IMR-90 (cell line): ENCODE results near the gene GRIK5. TPM values are rescaled to one million over a fixed set of nuclear protein-coding genes. Genes with fewer than 3 reads are reported as not detected.

Source experiments
- ATAC-seq: fragments of 200-7000 bp; cut with Tn5 transposase; 2 replicates; pipeline ENCODE4 v1.9.1; 2020; ENCODE audit warnings: low read depth, mild to moderate bottlenecking, moderate library complexity
- BruUV-seq: library from RNA; stranded (reverse); fragments of 400-500 nt; replicated peaks from 2 replicates; lab custom pipeline; 2021; lab: Mats Ljungman, UMichigan
- CTCF ChIA-PET: fragments of 300-600 bp; formaldehyde crosslinking; extraction: SDS; loops from one replicate; lab custom pipeline; 2021; ENCODE audit warnings: antibody characterized with exemption; lab: Yijun Ruan, JAX
- POLR2A ChIA-PET: fragments of 300-600 bp; sonication (Branson Sonifier 250); formaldehyde crosslinking; loops from one replicate; lab custom pipeline; 2022; ENCODE audit warnings: antibody characterized with exemption; ENCODE audit not compliant: unreplicated experiment; lab: Charles Lee
- DNase-seq: peaks from one replicate; pipeline ENCODE4 v3.0.0; 2013
- H2AFZ ChIP-seq: replicated peaks from 2 replicates; pipeline ENCODE3; 2013; ENCODE audit warnings: low read length, mild to moderate bottlenecking; ENCODE audit not compliant: poor library complexity
- H2AK5ac ChIP-seq: 2 replicates; pipeline ENCODE4 v1.6.1; 2013; ENCODE audit warnings: low read depth, low read length, inconsistent platforms
- H2AK9ac ChIP-seq: replicated peaks from 2 replicates; pipeline ENCODE3; 2013; ENCODE audit warnings: mild to moderate bottlenecking, low read depth, low read length, moderate library complexity; ENCODE audit not compliant: poor library complexity
- H2BK120ac ChIP-seq: 2 replicates; pipeline ENCODE4 v1.6.1; 2013; ENCODE audit warnings: low read depth, low read length, inconsistent platforms
- H2BK15ac ChIP-seq: 3 replicates; pipeline ENCODE4 v1.6.1; 2013; ENCODE audit warnings: low read depth, low read length, inconsistent platforms
- H2BK20ac ChIP-seq: 2 replicates; pipeline ENCODE4 v1.6.1; 2013; ENCODE audit warnings: low read depth, mild to moderate bottlenecking, inconsistent platforms, low read length, moderate library complexity
- H2BK5ac ChIP-seq: 2 replicates; pipeline ENCODE4 v1.6.1; 2013; ENCODE audit warnings: mild to moderate bottlenecking, low read depth, low read length, inconsistent platforms; ENCODE audit not compliant: poor library complexity, severe bottlenecking
- H3K14ac ChIP-seq: replicated peaks from 2 replicates; pipeline ENCODE4 v1.6.1; 2013; ENCODE audit warnings: low read depth, low read length, inconsistent platforms
- H3K18ac ChIP-seq: 2 replicates; pipeline ENCODE4 v1.6.1; 2013; ENCODE audit warnings: low read depth, low read length, control low read depth
- H3K23ac ChIP-seq: 2 replicates; pipeline ENCODE4 v1.6.1; 2013; ENCODE audit warnings: low read depth, low read length, inconsistent platforms
- H3K27ac ChIP-seq: 2 replicates; pipeline ENCODE4 v1.5.1; 2013; ENCODE audit warnings: mild to moderate bottlenecking, control low read depth, low read length; ENCODE audit not compliant: insufficient read depth
- H3K27me3 ChIP-seq: 2 replicates; pipeline ENCODE4 v1.6.1; 2013; ENCODE audit warnings: low read length; ENCODE audit not compliant: control insufficient read depth, insufficient read depth
- H3K36me3 ChIP-seq: 2 replicates; pipeline ENCODE4 v1.6.1; 2013; ENCODE audit warnings: low read length, mixed read lengths; ENCODE audit not compliant: control insufficient read depth, insufficient read depth
- H3K4ac ChIP-seq: 2 replicates; pipeline ENCODE4 v1.6.1; 2013; ENCODE audit warnings: low read depth, low read length, inconsistent platforms
- H3K4me1 ChIP-seq: 2 replicates; pipeline ENCODE4 v1.6.1; 2013; ENCODE audit warnings: low read length, mixed read lengths; ENCODE audit not compliant: control insufficient read depth, insufficient read depth
- H3K4me2 ChIP-seq: 2 replicates; pipeline ENCODE4 v1.6.1; 2013; ENCODE audit warnings: low read depth, mild to moderate bottlenecking, control low read depth, low read length, moderate library complexity
- H3K4me3 ChIP-seq: 2 replicates; pipeline ENCODE4 v1.5.1; 2013; ENCODE audit warnings: low read depth, mild to moderate bottlenecking, control low read depth, low read length, moderate library complexity; ENCODE audit not compliant: insufficient read depth
- H3K56ac ChIP-seq: 2 replicates; pipeline ENCODE4 v1.6.1; 2013; ENCODE audit warnings: low read length, inconsistent platforms; ENCODE audit not compliant: insufficient read depth; ENCODE audit errors: extremely low read depth
- H3K79me1 ChIP-seq, 2 experiments: 2 replicates each; pipeline ENCODE4 v1.6.1; 2013; ENCODE audit warnings: low read length in 2 of 2, inconsistent platforms in 1 of 2, low read depth in 1 of 2
- H3K9ac ChIP-seq: 2 replicates; pipeline ENCODE4 v1.6.1; 2013; ENCODE audit warnings: low read depth, low read length, control low read depth
- H3K9me1 ChIP-seq: 2 replicates; pipeline ENCODE4 v1.6.1; 2013; ENCODE audit warnings: low read length, inconsistent platforms; ENCODE audit not compliant: insufficient read depth
- H3K9me3 ChIP-seq: 2 replicates; pipeline ENCODE4 v1.6.1; 2013; ENCODE audit warnings: low read length; ENCODE audit not compliant: control insufficient read depth, insufficient read depth
- H4K20me1 ChIP-seq: 2 replicates; pipeline ENCODE4 v1.6.1; 2013; ENCODE audit warnings: low read length, inconsistent platforms; ENCODE audit not compliant: insufficient read depth
- H4K5ac ChIP-seq: 2 replicates; pipeline ENCODE4 v1.6.1; 2013; ENCODE audit warnings: mild to moderate bottlenecking, low read depth, low read length, control low read depth
- H4K8ac ChIP-seq, 2 experiments: 2 replicates each; pipeline ENCODE4 v1.6.1; 2013; ENCODE audit warnings: low read depth in 2 of 2, low read length in 2 of 2, control low read depth in 1 of 2, inconsistent platforms in 1 of 2
- H4K91ac ChIP-seq: 2 replicates; pipeline ENCODE4 v1.6.1; 2013; ENCODE audit warnings: low read depth, low read length, inconsistent platforms; ENCODE audit not compliant: insufficient read depth
- BHLHE40 ChIP-seq: fragments of 150-350 bp; IDR thresholded peaks from 2 replicates; pipeline ENCODE4 v1.6.1; 2016; ENCODE audit warnings: mild to moderate bottlenecking, low read depth, low read length
- CEBPB ChIP-seq: IDR thresholded peaks from 2 replicates; pipeline ENCODE4 v1.6.1; 2012; ENCODE audit warnings: low read depth, low read length, improper control_type of control experiment
- CHD1 ChIP-seq: IDR thresholded peaks from 2 replicates; pipeline ENCODE4 v1.6.1; 2012; ENCODE audit warnings: low read depth, low read length, improper control_type of control experiment
- CTCF ChIP-seq: conservative IDR thresholded peaks from 2 replicates; pipeline ENCODE4 v1.5.1; 2012; ENCODE audit warnings: mild to moderate bottlenecking, low read depth, low read length, improper control_type of control experiment
- ELK1 ChIP-seq: fragments of 150-350 bp; IDR thresholded peaks from 2 replicates; pipeline ENCODE4 v1.6.1; 2016; ENCODE audit warnings: low read depth, mild to moderate bottlenecking, low read length, moderate library complexity, borderline replicate concordance
- MAFK ChIP-seq: IDR thresholded peaks from 2 replicates; pipeline ENCODE4 v1.6.1; 2012; ENCODE audit warnings: low read depth, low read length, improper control_type of control experiment
- MAZ ChIP-seq: IDR thresholded peaks from 2 replicates; pipeline ENCODE4 v1.6.1; 2012; ENCODE audit warnings: low read depth, mild to moderate bottlenecking, low read length, improper control_type of control experiment, moderate library complexity, borderline replicate concordance
- MXI1 ChIP-seq: IDR thresholded peaks from 2 replicates; pipeline ENCODE4 v1.6.1; 2012; ENCODE audit warnings: low read depth, mild to moderate bottlenecking, low read length, moderate library complexity, borderline replicate concordance
- NFE2L2 ChIP-seq: fragments of 150-350 bp; IDR thresholded peaks from 2 replicates; pipeline ENCODE4 v1.6.1; 2016; ENCODE audit warnings: low read depth, mild to moderate bottlenecking, low read length
- POLR2A ChIP-seq: IDR thresholded peaks from 2 replicates; pipeline ENCODE4 v1.6.1; 2012; ENCODE audit warnings: mild to moderate bottlenecking, low read depth, low read length
- RAD21 ChIP-seq: IDR thresholded peaks from 2 replicates; pipeline ENCODE4 v1.6.1; 2012; ENCODE audit warnings: low read length, improper control_type of control experiment
- RCOR1 ChIP-seq: IDR thresholded peaks from 2 replicates; pipeline ENCODE4 v1.6.1; 2012; ENCODE audit warnings: mild to moderate bottlenecking, low read length, improper control_type of control experiment; ENCODE audit not compliant: insufficient replicate concordance
- RFX5 ChIP-seq: IDR thresholded peaks from 2 replicates; pipeline ENCODE4 v1.8.0; 2012; ENCODE audit warnings: low read depth, mild to moderate bottlenecking, low read length, moderate library complexity
- SMC3 ChIP-seq: fragments of 150-350 bp; IDR thresholded peaks from 2 replicates; pipeline ENCODE4 v1.6.1; 2016; ENCODE audit warnings: low read depth, mild to moderate bottlenecking, antibody characterized with exemption, low read length, moderate library complexity
- WGBS, 2 experiments: methylation state at CpG; one replicate each; pipeline versions ENCODE4 v1.1.5 to v1.1.7; 2013; ENCODE audit warnings: missing lambda C conversion rate in 2 of 2; ENCODE audit not compliant: insufficient read length in 1 of 2; ENCODE audit errors: extremely low coverage in 2 of 2; 5-methylcytosine and 5-hydroxymethylcytosine counted together
- dilution Hi-C: fragments of 300-500 bp; cut with HindIII; formaldehyde crosslinking; loops from one replicate; pipeline ENCODE4 v1.14.3; 2018; ENCODE audit warnings: low sequenced_read_pairs; ENCODE audit not compliant: unreplicated experiment
- in situ Hi-C: fragments of 300-500 bp; cut with MboI; formaldehyde crosslinking; loops from 3 replicates; pipeline ENCODE4 v1.14.3; 2019; ENCODE audit warnings: low sequenced_read_pairs, inconsistent platforms, mixed read lengths
- intact Hi-C: fragments of 100-400 bp; cut with micrococcal nuclease; formaldehyde crosslinking; loops from 2 replicates; pipeline ENCODE4 v1.10.0; 2022
- polyA plus RNA-seq, 3 experiments: library from polyadenylated mRNA; depleted of rRNA; stranded (reverse); fragments of >200 nt; gene quantifications; 2 replicates each; pipeline ENCODE4 v1.2.3, GENCODE V29; 2012; ENCODE audit warnings: low replicate concordance in 1 of 3
- total RNA-seq: library from RNA; depleted of rRNA; stranded (reverse); fragments of >200 nt; gene quantifications from 2 replicates; pipeline ENCODE4 v1.2.3, GENCODE V29; 2012

GRIK5 gene
- total and polyA plus RNA-seq, 2 of the 4 experiments (the other 2 are of a cell fraction): 0.10 TPM; not detected in 1

GRCh38 chr19:41951686-41952172 is 118.3 kb downstream of the GRIK5 start:
- Histone ChIP-seq H3K9ac (peak overlapping the region; percentile 55; the same call in 1 of the 2 replicates), H3K18ac (no peak overlapping the region), H2AK9ac (peak overlapping the region; percentile 94), H2AFZ (peak overlapping the region; percentile 95), H4K8ac (peak overlapping the region in 1 of 2 experiments; percentile 84; a peak in 1 of 4 replicates), H3K14ac (no peak overlapping the region), H4K20me1 (peaks cover 1% of the 10 kb centered on the region; the same call in 1 of the 2 replicates), H3K4me3 (no peak overlapping the region), H3K79me1 (no peaks in the 10 kb centered on the region), H3K4me2 (peak overlapping the region; percentile 67), H3K36me3 (peaks cover 10% of the 10 kb centered on the region; the same call in 1 of the 2 replicates), H3K27ac (no peak overlapping the region), H3K4ac (no peak overlapping the region), H3K9me3 (no peaks in the 10 kb centered on the region), H4K5ac (no peak overlapping the region), H2BK20ac (no peak overlapping the region), H2BK15ac (no peak overlapping the region), H3K56ac (no peak overlapping the region), H3K23ac (no peak overlapping the region), H2BK120ac (no peak overlapping the region), H3K4me1 (0 out of 2 replicates have a peak, but pooled peaks cover 2% of the 10 kb centered on the region), H2BK5ac (no peak overlapping the region), H4K91ac (no peak overlapping the region), H3K9me1 (no peaks in the 10 kb centered on the region; the same call in 1 of the 2 replicates), H3K27me3 (no peaks in the 10 kb centered on the region), H2AK5ac (peak overlapping the region; percentile 37; the same call in 1 of the 2 replicates)
- ATAC-seq: peak; percentile 98
- in situ Hi-C loops: no loop called here
- no peak for TF ChIP-seq ELK1
- TF ChIP-seq CTCF: peak; percentile 83
- peak; percentile 74 for TF ChIP-seq SMC3
- no peak for TF ChIP-seq MXI1
- no peak for TF ChIP-seq CEBPB
- TF ChIP-seq BHLHE40: peak; percentile 17; the same call in 1 of the 2 replicates
- no peak for TF ChIP-seq RFX5
- peak; percentile 86 for TF ChIP-seq RAD21
- no peak for TF ChIP-seq CHD1
- TF ChIP-seq RCOR1: no peak
- TF ChIP-seq POLR2A: no peak
- TF ChIP-seq MAFK: no peak
- TF ChIP-seq NFE2L2: no peak
- TF ChIP-seq MAZ: 0 out of 2 replicates have a peak, but pooled peaks have one; percentile 9
- no TSS peak for BruUV-seq
- intact Hi-C loops: loop anchor here (1.0 to 10.0 kb wide), 2 partner anchors 78 to 157 kb away; partner anchors contain the start of gene CEACAM3
- dilution Hi-C loops: no loop called here
- ChIA-PET POLR2A (no interaction called here), CTCF (interaction anchor here (0.6 to 1.7 kb wide), 2 partner anchors 10 to 15 kb away, joined by 3 to 5 read pairs; no protein-coding TSS in a partner anchor)
- 0% methylated on average over 3 of the region's 12 CpGs; no CpG with 5 or more reads in 1 of the 2 experiments for WGBS, 2 experiments
- DNase-seq: peak; percentile 65
